Measurements from ENCODE around the gene FLNB.

The FLNB gene

DNA sequence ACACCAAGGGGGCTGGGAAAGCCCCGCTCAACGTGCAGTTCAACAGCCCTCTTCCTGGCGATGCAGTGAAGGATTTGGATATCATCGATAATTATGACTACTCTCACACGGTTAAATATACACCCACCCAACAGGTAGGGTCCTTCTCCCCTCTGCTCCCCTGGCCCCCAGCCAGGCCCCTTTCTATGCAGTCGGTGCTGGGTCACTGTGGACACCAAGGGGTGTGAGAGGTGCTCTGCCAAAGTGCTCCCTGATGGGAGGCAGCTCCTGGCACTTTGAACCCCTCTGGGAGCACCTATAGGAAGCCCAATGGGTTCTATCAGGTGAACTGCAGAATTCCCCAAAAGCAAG, 103.9 kb downstream of the FLNB start:
- DNase-seq: no peak

DNA sequence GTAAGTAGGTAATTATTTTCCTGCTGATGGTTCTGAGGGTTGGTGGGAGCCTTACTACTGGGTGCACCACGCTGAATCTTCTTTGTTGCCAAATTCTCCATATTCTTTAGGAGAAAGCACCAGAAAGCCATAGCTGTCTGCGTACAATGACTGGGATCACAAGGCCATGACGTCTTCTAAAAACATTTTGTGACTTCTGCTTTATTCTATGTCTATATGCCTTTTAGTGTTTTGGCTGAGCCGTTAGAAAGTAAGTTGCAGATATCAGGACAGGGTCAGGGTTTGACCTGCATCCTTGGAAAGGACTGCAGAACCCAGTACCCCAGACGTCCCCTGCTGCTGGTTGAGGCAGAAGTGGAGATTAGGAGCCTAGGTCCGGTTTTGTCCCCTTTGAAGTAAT, 107.0 kb downstream of the FLNB start:
- no peak for DNase-seq

DNA sequence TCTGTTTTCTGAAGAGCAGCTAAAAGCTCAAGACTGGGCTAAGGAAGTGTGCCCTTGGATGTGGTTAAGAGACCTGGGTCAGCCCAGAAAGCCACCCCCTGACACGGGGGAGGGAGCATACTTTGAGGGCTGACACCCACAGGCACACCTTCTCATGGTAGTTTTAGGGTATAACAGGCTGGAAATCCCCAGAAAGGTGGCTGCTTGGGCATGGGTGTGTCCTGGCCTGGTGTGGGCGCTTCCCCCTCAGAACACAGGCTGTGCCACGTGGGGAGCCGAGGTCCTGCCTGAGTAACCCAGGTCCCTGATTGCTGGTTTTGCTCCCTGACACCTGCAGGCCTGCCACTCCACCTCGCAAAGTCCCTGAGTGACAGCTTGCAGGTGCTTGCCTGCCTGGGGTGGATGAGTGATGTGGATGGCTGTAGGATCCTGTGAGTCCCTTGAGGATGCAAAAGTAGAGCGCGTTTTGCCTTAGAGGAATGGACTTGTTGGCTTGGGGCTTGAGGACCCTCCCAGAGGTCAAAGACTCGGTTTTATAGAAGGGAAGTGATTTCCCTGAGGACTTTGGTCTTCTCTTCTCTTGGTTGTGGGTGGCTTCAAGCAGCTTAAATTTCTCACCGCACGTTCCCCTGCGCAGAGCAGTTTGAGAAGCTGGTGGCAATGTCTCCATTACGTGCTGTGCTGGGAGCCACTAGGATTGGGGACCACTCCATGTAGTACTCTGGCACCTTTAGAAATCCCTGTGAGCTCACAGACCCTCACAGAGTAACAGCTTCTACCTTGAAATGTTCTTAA, 108.1 kb downstream of the FLNB start:
- DNase-seq: no peak

DNA sequence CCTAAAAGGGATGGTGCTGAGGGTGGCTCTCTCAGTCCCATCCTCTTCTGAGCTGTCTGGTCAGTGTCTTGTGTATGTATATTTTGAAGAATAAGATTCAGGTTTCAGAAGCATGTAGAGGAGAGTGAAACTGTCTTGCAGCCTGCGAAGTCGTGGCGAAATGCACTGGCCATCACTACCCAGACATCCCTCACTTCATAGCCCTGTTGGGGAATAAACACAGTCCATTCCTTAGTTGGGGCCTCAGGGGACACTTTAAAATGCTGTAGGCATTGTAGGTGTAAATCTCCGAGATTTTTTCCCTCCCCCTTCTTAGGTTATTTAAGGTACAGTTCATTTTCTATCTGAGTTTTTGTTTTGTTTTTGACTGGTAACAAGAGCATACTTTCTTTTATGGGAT, 108.8 kb downstream of the FLNB start:
- DNase-seq: no peak

DNA sequence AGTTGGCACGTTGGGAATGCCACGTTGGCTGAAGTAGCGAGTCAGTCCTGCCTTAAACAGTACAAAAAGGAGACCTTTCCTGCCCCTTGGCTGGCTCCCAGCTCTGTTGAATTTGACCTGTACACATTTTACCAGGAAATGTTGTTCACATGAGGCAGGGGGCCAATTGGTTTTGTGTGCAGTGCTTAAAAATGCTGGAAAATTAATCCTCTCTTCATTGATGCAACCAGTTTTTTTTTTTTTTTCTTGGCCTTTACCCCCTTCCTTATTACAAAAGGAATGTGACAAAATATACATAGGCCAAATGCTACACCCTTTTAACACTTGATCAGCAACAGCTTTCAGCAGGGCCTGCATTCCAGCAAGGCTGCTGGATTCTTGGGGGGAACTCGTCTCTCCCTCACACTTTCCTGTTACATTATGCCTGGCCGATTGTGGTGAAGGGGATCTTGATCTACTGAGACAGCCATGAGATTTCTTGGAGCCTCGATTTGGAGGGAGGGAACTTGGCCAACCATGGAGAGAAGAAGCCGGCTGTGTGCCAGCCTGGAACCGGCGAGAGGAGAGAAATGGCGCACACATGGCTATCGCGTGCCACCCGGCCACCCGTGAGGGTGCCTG, 109.4 kb downstream of the FLNB start:
- DNase-seq: no peak

DNA sequence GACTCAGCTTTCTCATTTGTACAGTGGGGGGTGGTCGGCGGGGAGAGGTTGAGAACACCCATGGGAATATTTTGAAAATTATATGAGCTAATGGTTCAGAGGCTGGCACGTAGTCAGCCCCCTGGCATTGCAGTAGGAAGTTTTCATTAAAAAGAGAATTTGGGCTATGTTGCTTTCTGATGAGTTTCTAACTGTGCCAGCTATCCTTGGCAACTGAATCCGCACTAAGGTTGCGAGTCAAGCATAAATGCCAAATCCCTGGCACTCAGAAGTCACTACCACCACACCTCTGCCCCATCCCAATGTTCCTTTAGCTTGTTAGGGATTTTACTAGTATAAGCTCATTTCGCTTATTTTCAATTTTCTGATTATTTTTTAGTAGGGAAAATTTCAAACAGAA, 111.0 kb downstream of the FLNB start:
- no peak for DNase-seq

DNA sequence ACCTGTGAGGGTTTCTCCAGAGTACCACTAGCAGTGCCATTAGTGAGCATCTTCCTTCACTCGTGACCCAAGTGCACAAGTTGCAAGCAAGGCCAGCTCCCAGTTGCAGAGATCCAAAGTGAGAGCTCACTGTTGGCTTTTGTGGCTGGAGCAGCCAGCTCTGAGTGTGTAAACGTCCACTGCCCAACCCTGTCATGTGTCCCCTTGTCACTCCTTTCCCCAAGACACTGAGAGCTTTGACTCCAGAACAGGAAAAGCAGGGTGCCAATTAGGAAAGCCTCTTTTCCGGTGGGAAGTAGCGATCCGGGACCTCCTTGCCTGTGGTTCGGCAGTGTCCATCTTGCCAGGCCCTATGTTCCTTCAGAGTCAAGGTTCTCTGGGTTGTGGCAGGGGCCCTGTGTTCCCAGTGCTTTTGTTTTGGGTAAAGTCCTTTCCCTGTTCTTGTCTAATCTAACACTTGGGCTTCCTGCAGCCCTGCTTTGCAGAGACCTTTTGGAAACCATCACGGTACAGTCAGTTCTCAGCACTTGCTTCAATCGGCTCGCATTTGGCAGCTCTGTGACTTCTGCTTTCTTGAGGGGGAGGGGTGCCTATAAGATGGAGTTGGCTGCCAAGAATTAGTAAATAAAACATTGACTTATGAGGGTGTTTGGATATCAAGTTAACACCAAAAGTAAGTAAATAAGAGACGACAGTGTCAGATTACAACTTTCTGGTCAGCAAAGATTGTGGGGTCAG, 112.0 kb downstream of the FLNB start:
- no peak for DNase-seq

DNA sequence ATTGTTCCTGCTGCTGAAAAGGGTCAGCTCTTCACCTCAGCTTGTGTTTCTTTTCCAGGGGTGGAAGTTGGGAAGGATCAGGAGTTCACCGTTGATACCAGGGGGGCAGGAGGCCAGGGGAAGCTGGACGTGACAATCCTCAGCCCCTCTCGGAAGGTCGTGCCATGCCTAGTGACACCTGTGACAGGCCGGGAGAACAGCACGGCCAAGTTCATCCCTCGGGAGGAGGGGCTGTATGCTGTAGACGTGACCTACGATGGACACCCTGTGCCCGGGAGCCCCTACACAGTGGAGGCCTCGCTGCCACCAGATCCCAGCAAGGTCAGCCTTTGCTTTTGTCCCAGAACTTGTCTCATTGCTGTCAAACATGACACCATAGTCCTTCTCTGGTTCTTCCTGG, 113.0 kb downstream of the FLNB start:
- no peak for DNase-seq

DNA sequence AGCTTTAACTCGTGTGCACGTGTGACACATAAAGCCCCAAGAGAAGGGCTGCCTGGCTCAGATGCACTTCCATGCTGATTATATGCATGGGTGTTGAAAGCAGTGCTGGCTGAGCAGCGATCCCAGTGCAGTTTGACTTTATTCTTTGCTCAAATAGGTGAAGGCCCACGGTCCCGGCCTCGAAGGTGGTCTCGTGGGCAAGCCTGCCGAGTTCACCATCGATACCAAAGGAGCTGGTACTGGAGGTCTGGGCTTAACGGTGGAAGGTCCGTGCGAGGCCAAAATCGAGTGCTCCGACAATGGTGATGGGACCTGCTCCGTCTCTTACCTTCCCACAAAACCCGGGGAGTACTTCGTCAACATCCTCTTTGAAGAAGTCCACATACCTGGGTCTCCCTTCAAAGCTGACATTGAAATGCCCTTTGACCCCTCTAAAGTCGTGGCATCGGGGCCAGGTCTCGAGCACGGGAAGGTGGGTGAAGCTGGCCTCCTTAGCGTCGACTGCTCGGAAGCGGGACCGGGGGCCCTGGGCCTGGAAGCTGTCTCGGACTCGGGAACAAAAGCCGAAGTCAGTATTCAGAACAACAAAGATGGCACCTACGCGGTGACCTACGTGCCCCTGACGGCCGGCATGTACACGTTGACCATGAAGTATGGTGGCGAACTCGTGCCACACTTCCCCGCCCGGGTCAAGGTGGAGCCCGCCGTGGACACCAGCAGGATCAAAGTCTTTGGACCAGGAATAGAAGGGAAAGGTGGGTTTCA, 114.9 kb downstream of the FLNB start:
- no peak for DNase-seq

DNA sequence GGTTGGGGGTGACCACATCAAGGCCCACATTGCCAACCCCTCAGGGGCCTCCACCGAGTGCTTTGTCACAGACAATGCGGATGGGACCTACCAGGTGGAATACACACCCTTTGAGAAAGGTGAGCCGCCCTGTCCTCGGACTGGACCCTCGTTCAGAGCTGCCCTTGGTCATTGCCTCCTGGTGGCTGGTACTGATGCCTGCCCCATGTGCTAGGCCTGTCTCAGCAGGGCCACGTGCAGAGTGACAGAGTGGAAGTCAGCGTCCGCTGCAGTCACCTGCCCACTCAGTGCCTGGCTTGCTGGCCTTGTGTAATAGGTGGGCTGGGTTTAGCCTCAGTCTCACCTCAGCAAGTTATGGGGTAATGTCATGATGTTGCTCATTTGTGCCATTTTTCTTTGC, 116.2 kb downstream of the FLNB start:
- DNase-seq: no peak

DNA sequence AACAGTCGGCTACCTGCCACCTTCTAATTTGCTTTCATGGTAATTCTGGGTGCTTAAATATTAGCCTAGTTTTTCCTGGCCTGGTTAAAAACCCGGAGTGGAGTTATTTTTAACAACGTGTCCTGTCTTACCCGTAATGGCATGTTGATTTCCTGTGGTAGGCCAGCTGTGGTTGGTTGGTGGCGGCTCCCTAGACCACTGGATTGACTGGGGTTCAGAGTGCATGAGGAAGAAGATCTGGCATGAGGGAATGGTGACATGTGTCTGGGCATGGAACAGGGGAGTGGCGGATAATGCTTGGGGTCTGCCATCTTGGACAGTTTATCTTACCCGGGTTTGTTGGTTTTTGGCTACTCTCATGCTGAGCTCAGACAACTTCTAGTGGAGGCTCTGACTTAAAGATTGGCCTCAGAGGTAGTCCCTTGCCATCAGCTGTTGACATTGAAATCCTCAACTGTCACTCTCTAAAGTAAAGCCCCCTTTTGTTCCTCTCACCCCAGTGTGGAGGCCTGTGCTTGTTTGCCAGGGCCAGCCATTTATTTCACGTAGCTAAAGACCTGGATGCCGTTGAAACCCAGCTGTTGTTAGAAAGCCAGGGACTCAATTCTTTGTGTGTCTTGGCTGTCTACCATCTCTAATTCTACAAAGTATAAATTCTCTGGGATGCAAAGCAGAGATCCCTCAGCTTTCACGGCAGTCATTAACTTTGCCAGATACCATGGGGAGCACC, 121.0 kb downstream of the FLNB start:
- no peak for DNase-seq

DNA sequence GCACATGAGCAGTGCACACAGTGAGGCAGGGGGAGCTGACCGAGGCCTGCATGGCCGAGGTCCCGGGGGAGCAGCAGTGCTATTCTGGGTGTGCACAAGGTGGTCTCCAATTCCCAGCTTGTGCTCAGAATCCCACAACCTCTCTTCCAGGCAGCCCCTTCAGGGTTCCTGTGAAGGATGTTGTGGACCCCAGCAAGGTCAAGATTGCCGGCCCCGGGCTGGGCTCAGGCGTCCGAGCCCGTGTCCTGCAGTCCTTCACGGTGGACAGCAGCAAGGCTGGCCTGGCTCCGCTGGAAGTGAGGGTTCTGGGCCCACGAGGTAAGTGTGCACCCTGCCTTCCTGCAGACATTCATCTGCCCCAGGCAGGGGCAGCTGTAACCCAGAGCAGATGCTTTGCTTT, 122.4 kb downstream of the FLNB start:
- DNase-seq: no peak

DNA sequence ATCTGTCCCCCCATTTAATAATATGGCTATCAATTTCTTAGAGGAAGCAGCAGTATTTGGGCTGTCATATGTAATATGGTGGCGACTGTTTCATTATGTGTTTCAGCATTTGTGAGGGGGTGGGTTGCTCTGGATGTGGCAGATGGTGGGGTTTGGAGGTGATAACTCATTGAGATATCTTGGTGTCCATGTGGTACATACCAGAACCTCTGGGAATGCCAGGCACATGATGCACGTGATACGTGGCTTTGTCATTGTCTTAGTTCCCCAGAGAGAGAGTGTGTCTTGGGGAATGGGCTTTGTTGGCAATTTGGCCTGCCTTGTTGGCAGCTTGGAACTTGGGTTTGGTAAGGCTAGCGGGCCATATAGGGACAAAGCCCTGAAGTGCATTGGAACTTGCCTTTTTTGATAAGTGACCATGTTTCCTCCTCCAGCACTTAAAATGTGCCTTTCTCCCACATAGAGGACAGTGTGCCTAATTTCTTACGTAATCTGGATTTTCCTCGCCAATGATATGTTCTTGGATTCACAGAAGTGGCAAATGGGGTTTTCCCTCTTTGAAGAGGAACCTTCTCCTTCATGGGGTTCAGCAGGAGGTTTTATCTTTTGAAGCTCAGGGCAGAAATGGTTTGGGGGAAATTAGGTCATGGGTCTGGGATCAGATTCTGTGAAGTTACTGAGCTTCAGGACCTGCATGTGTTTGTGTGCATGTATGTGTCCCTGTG, 123.0 kb downstream of the FLNB start:
- DNase-seq: no peak

DNA sequence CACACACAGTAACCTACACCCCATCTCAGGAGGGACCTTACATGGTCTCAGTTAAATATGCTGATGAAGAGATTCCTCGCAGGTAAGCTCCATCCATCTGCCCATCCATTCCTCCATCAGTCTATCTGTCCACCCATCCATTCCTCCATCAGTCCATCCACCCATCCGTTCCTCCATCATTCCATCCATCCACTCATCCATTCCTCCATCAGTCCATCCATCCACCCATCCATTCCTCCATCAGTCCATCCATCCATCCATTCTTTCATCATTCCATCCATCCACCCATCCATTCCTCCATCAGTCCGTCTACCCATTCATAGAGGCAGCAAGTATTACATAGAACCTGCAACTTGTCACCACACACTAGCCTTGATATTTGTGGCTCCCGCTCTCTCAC, 124.6 kb downstream of the FLNB start:
- no peak for DNase-seq

DNA sequence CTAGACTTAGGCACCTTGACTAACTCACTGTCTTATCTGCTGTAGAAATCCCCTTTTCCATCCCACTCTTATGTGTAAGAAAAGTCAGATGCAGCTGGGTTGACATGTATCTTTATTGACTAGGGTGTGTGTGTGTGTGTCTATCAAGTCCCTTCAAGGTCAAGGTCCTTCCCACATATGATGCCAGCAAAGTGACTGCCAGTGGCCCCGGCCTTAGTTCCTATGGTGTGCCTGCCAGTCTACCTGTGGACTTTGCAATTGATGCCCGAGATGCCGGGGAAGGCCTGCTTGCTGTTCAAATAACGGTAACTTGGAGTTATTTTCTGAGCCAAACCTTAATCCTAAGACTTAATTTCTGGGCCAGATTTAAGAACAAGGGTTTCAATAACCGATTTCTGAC, 126.2 kb downstream of the FLNB start:
- DNase-seq: no peak

DNA sequence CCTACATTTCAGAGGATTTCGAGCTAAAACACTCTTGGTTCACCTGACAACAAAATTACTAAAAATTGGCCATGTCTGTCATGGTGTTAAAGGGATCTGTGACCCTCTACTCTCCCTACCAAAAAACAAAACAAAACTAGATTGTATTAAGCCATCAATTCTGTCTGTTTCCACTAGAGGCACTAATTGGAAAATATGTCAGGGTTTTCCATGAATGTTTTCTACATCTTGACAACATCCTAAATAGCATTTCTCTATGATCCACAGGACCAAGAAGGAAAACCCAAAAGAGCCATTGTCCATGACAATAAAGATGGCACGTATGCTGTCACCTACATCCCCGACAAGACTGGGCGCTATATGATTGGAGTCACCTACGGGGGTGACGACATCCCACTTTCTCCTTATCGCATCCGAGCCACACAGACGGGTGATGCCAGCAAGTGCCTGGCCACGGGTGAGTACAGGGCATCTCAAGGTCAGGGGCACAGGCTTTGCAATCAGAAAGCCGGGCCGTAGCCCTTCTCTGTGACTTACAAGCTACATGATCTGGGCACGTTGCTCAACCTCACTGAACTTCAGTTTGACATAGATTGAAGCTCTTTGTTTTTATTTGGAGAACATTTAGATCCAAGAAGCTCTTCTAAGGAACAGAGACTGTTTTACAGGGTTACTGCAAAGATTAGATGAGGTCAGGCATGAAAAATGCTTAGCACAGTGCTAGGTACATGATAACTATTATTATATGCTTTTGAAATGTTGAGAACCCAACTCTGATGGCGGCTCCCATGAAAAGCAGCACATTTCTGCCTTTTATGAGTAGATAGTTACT, 127.7 kb downstream of the FLNB start:
- DNase-seq: no peak

DNA sequence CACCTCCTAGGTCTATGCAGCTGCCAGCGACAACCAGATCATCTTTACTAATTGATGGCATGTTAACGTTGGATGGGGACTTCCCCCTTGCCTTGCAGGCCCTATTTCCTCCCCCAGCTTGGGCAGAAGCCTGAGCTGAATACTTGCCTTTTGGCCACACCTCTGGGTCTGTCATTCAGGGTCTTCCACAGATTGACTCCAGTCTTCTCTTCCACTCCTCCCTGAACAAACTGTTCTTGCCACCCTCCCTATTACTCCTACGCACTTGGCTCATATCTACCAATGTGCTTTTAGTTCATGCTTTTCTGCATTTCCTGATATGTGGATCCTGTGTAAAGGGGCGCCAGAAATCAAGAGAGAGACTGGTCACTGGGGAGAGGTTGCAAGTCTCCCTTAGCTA, 129.1 kb downstream of the FLNB start:
- DNase-seq: no peak

DNA sequence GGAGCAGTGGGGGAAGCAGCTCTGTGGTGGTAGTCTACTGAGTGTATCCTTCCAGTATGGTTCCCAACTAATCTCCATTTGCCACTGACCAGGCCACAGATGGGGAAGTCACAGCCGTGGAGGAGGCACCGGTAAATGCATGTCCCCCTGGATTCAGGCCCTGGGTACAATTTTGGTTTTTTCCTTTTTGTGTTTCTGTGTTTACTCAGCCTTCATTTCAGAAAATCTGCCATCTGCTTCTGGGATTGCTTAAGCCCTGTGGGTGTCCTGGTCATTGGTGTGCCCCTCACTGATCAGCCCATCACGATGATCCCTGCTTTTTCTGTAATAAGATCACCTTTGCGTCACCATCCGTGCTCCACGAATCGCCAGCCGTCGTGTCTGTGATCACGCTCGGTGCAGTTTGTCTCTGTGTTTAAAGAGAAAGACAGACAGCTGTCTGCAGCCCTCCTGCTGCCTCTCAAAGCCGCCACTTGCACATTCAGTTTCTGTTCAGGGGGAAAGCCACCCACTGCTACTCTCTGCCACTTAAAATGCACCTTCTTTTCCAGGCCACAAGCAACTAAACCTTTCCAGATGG, 133.6 kb downstream of the FLNB start:
- peak in 1 of 2 experiments; percentile 5 for DNase-seq

DNA sequence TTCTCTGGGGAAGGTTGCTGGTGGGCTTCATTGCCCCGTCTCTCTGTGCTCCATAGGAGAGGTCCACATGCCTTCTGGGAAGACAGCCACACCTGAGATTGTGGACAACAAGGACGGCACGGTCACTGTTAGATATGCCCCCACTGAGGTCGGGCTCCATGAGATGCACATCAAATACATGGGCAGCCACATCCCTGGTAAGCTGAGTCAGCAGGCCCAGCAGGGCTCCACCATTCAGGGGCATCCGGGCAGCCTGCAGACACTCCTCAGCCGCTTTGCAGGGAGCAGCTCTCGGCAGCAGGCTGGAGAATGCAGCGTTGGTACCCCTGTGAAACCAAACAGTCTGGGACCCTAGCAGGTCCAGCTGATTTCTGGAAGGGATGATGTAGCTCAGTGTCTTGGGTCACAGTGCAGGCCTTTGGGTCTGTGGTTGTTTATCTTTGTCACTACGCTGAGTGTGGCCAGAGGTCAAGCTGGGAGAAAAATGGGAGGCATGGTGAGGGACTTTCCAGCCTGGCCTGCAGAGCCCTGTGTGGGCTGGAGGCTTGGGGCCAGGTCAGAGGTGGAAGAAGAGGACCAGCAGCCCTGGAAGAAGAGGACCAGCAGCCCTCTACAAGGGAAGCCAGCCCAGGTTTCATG, 135.3 kb downstream of the FLNB start:
- no peak for DNase-seq
